IPS-18c (cell line): ENCODE data around the gene PHLDB3.
"Not testable (repeated sequence)": the region's sequence is repeated elsewhere in the genome, so short reads cannot be mapped to it uniquely, and the experiment has no call there.

Source experiments
- H3K4me3 ChIP-seq: 2 replicates; pipeline ENCODE4 v1.7.0; 2013; ENCODE audit warnings: low read depth, mild to moderate bottlenecking, low read length, moderate library complexity; ENCODE audit not compliant: insufficient read depth
- H3K9me3 ChIP-seq: one replicate; pipeline ENCODE4 v1.6.1; 2013; ENCODE audit warnings: mild to moderate bottlenecking, low read length, moderate library complexity; ENCODE audit not compliant: control insufficient read depth, insufficient read depth

Gene PHLDB3

GRCh38 chr19:43533546-43534304, 29.2 kb upstream of the PHLDB3 start:
- Histone ChIP-seq H3K9me3 (no peaks in the 10 kb centered on the region), H3K4me3 (peak overlapping the region; percentile 71)

DNA sequence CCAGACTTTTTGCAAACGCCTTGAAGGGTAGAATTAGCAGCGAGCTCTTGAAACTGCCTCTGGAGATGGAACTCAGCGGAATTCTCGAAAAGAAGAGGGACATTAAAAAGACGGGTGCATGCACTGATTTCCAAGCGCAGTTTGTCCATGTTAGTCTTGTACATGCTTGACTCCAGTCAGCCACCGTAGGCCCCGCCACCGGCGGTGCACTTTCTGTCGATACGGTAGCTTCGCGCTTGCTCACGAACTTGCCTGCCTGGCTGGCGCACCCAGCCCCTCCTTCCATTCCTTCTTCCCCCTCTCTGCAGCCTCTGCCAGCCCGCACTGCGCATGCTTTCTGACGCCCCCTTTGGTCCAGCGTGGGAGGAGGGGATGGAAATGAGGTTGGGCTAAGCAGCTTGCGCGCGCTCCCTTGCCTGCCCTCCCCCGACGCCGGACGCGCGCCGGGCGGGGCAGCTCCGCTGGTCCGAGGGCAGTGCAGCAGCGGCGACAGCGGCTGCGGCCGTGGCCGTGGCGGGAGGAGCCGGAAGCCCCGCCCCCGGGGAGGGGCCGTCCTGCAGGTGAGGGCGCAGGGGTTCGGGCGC, 28.5 kb upstream of the PHLDB3 start, which contains the start of gene ZNF575:
TSS of gene ZNF575 (plus strand) at position 227 of the 584 bp plus-strand sequence. CDS start 1,235 bp downstream, outside the sequence.
- Histone ChIP-seq H3K9me3 (no peaks in the 10 kb centered on the region), H3K4me3 (peak within 1 kb of the TSS; percentile 71)

DNA sequence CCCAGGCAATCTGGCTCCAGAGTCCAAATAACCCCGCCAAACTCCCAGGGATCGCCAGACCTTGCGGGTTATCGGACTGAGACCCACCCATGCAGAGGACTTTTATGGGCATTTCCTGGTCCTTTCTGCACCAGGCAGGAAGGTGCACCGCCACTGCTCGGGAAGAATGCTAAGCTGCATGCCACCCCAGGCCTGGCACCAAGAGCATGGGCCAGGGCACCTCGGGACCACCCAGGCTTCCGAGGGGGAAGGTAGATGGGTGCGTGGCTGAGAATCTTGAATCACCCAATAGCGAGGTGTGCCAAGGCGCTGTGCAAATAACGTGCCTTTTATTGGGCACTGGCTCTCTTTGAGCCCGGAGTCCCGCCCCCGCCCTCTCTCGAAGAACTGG, 28.0 kb upstream of the PHLDB3 start:
- peak overlapping the region; percentile 71 for H3K4me3 ChIP-seq

DNA sequence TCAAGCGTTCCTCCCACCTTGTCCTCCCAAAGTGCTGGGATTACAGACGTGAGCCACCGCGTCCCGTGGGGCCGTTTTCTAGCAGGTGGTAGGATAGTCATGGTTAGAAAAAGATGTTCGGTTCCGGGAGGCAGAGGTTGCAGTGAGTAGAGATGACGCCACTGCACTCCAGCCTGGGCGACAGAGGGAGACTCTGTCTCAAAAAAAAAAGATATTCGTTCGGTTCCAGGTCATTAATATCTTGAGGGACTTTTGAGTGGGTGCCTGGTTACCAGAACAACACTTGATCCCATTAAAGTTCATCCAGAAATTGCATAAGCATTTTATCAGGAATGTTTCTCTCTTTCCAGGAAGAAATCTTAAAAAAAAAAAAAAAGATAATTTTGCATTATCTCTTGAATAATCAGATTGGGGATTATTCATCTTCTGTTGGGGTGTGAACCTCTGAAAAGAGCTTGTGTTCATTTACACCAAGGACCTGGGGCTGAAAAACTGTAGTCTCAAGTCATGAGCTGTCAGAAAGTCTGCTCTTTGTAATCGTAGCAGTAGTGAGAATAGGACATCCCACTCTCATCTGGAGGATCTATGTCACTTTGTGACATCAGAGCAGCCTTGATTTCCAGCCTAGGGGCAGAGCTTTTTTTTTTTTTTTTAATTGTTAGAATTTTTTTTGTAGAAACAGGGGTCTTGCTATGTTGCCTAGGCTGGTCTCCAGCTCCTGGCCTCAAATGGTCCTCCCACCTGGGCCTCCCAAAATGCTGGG, 23.5 kb upstream of the PHLDB3 start:
- Histone ChIP-seq H3K9me3 (no peaks in the 10 kb centered on the region), H3K4me3 (no peak overlapping the region)

More for the DNA sequence above, 28.0 kb upstream of the PHLDB3 start:
- no peaks in the 10 kb centered on the region for H3K9me3 ChIP-seq

DNA sequence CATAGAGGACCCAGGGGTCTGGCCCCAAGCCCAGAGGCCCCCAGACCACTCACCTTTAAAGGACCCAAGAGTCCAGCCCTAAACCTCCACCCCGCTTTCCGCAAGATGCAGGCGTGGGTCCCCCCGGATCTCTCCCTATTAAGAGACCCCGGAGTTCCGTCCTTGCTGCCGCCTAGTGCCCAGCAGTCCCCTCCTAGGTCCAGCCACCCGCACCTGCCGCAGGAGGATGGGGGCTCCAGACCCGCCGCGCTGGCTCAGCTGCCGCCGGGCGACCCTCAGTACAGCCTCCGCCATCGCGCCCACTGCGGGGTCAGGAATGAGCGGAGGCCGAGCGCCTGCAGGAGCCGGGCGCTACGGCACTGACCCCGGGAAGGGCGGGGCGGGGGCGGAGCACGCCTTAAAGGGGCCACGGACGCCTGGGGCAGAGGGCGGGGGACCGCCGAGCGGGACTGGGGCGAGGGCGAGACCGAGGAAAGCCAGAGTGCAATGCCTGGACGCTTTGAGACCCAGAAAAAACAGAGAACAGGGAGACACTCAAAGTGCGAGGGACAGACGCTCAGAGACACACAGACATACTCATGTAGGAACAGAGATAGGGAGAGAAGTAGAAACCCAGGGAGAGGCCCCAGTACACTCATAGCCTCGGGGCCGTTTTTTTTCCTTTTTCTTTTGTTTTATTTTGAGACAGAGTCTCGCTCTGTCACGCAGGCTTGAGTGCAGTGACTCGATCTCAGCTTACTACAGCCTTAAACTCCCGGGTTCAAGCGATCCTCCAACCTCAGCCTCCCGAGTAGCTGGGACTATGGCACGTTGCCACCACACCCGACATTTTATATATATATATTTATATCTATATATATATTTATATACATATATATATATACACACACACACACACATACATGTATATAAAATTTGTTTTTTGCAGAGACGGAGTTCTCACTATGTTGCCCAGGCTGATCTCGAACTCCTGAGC, 22.6 kb upstream of the PHLDB3 start, which contains the start of gene ETHE1:
TSS of gene ETHE1 (minus strand) at position 318 of the 976 bp plus-strand sequence. CDS start at position 294, 24 bp downstream.
- Histone ChIP-seq H3K9me3 (no peaks in the 10 kb centered on the region), H3K4me3 (peak within 1 kb of the TSS; percentile 72)

- no peaks in the 10 kb centered on the region for H3K9me3 ChIP-seq
- H3K4me3 ChIP-seq: peak overlapping the region; percentile 72
These were observed 21.6 kb upstream of the PHLDB3 start for GRCh38 chr19:43525836-43526771.

DNA sequence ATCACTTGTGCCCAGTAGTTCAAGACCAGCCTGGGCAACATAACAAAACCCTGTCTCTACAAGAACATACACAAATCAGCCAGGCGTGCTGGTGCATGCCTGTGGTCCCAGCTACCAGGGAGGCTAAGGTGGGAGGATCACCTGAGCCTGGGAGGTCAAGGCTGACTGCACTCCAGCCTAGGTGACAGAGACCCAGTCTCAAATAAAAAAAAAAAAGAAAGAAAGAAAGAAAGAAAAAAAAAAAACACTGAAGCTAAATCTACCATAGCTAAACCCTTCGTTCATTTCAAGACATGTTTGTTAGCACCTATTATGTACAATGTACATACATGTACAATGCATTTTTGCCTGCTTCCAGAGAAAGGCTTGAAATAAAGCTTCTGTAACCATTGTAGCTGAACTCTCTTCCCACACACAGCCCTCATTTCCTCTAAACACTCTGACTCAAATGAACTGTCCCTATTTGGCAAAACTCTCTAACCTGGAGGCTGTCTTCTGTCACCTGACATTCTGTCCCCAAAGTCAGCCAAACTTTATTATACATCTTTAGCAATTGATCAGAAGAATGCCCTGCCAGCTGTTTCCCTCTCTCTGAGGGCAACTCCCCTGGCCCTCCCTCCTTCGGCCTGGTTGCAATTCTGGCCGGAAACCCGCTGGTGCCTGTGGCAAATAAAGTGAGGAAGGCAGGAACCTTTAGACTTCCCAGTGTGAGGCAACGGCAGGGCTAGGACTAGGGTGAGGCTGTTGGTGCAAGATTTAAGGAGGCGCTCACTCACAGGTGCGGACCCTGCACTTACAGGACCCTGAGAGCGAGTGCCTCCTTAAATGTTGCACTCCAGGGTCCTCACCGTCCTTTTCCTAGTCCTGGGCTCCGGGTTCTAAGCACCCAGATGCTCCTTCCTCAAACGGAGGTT, 20.6 kb upstream of the PHLDB3 start:
- H3K4me3 ChIP-seq: peak overlapping the region; percentile 72; the same call in 1 of the 2 replicates
- H3K9me3 ChIP-seq: no peaks in the 10 kb centered on the region

GRCh38 chr19:43523696-43524095, 19.1 kb upstream of the PHLDB3 start:
- not testable (repeated sequence) for H3K9me3 ChIP-seq, H3K4me3 ChIP-seq

DNA sequence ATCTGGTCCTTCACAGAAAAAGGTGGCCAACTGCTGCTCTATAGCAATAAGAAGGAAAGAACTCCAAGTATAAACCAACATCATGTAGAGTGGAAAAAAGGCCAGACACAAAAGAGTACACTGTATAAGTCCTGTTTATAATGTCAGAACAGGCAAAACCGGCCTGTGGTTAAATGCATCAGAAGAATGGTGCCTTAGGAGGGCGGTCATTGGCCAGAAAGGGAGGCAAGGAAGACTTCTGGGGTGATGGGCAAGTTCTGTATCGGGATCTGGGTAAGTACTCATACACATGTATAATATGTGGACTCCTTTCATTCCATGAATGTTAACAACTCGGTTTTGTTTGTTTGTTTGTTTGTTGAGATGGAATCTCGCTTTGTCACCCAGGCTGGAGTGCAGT, 18.4 kb upstream of the PHLDB3 start:
- H3K9me3 ChIP-seq: no peaks in the 10 kb centered on the region
- no peak overlapping the region for H3K4me3 ChIP-seq

DNA sequence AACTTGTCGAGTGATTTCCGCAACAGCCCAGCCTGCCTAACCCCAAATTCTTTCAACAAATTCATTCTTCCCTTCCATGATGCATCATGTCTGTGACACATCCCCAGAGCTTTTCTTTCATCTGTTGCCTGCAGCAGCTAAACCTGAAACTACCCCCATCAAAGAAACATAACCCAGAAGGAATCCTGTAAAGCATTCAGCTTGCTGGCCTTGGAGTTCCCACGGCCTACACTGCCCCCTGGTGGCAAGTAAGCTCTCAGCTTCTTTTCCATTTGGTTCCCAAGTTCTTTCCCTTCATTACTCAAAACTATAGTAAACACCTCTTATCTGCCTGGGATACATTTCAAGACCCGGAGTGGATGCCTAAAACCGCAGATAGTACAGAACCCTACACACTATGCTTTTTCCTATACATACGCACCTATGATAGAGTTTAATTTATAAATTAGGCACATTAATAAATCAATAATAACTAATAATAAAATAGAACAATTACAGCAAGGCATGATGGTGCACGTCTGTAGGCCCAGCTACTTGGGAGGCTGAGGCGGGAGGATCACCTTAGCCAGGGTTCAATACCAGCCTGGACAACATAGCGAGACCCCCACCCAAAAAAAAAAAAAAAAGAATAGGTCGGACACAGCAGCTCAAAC, 15.0 kb upstream of the PHLDB3 start:
- H3K9me3 ChIP-seq: no peaks in the 10 kb centered on the region
- H3K4me3 ChIP-seq: no peak overlapping the region

DNA sequence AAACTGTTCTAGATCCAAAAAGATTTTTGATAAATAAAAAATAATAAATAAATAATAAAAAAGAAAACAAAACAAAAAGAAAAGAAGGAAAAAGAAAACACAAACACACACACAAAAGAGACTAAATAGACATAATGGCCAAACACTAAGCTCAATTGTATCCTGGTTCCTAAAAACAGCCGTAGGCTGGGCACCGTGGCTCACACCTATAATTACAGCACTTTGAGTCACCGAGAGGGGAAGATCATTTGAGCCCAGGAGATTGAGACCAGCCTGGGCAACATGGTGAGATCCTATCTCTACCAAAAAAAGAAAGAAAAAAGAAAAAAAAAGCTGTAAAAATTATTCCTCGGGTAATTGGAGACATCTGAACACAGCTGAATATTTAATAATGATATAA, 13.5 kb upstream of the PHLDB3 start:
- Histone ChIP-seq H3K4me3 (no peak overlapping the region), H3K9me3 (no peaks in the 10 kb centered on the region)

DNA sequence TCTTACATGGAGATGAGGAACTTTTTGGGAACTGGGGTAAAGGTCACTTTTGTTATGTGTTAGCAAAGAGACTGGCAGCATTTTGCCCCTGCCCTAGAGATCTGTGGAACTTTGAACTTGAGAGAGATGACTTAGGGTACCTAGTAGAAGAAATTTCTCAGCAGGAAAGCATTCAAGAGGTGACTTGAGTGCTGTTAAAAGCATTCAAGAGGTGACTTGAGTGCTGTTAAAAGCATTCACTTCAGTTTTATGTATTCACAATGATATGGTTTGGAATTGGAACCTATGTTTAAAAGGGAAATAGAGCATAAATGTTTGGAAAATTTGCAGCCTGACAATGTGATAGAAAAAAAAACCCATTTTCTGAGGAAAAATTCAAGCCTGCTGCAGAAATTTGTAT, 7.9 kb upstream of the PHLDB3 start:
- not testable (repeated sequence) for H3K4me3 ChIP-seq, H3K9me3 ChIP-seq

GRCh38 chr19:43511324-43511723, 6.8 kb upstream of the PHLDB3 start:
- Histone ChIP-seq H3K4me3 (no peak overlapping the region), H3K9me3 (no peaks in the 10 kb centered on the region)

DNA sequence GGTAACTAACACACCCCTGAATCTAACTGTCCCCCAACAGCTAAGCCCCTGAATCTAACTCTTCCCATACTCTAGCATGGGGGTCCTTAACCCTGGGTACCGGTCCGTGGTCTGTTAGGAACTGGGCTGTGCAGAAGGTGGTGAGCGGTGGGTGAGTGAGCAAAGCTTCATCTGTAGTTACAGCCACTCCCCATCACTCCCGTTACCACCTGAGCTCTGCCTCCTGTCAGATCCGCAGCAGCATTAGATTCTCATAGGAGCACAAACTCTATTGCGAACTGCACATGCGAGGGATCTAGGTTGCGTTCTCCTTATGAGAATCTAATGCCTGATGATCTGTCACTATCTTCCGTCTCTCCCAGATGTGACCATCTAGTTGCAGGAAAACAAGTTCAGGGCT, 6.2 kb upstream of the PHLDB3 start:
- Histone ChIP-seq H3K4me3 (no peak overlapping the region), H3K9me3 (no peaks in the 10 kb centered on the region)

GRCh38 chr19:43507880-43508279, 3.3 kb upstream of the PHLDB3 start:
- no peaks in the 10 kb centered on the region for H3K9me3 ChIP-seq
- no peak overlapping the region for H3K4me3 ChIP-seq
